ENCODE measurements around the gene ERGIC1. TPM values are rescaled to one million over a fixed set of nuclear protein-coding genes. Genes with fewer than 3 reads are reported as not detected.

Gene ERGIC1
- total RNA-seq, 4 donors from 2014 or later, result 54.4 to 108 (median 88.0) TPM

DNA sequence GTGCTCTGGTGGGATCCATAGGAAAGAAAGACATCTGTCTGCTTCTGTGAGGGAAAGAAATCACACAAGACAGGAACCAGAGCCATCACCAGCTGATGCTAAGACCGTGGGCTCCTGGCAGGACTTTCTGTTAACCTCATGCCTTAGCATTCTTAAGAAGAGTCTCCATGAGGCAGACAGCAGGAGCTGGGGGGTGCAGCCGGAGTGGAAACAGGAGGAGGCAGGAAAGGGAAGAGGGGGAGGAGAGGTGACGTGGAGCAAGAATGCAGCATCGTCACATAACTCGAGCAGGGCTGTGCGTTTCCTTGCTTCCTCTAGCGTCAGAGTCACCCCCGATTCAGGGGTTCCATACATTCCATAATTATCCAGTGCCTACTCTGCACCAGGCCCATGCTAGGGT, 53.6 kb downstream of the ERGIC1 start:
- ATAC-seq, result no peak

DNA sequence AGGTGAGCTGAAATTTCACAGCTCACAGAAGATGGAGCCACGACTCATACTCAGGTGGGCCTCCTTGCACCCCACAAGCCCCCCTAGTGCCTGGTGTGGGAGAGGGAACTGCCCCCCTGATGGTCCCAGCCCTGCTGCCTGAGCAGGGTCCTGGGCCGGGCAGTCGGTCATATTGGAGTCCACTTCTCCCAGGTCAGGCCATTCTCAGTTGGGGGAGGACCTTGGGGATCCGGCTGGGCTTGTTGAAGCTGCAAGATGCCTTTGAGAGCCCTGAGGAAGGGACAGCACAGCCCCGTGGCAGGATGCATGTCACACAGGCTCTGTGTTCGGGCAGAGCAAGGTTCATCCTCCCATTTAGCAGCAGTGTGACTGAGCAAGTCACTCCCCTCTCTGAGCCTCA, 56.6 kb downstream of the ERGIC1 start:
- peaks cover 34 to 48% of the 10 kb centered on the region in 2 donors for H3K4me1 ChIP-seq
- H3K27me3 ChIP-seq, result no peaks in the 10 kb centered on the region
- H3K4me3 ChIP-seq, result no peak overlapping the region
- no peak for DNase-seq
- no peak for ATAC-seq
- in situ Hi-C loops (cut with MboI; ENCODE audit: low sequenced_read_pairs in 4 of 4) (no loop called here), intact Hi-C loops (cut with DNase I; ENCODE audit: low total_unique reads) (no loop called here)
- H3K27ac ChIP-seq, result peak overlapping the region in 3 of 4 donors; percentile 35 to 85 (median 77)
- no peaks in the 10 kb centered on the region for H3K9me3 ChIP-seq
- no peaks in the 10 kb centered on the region for H3K36me3 ChIP-seq
- TF ChIP-seq, protein P1, sequence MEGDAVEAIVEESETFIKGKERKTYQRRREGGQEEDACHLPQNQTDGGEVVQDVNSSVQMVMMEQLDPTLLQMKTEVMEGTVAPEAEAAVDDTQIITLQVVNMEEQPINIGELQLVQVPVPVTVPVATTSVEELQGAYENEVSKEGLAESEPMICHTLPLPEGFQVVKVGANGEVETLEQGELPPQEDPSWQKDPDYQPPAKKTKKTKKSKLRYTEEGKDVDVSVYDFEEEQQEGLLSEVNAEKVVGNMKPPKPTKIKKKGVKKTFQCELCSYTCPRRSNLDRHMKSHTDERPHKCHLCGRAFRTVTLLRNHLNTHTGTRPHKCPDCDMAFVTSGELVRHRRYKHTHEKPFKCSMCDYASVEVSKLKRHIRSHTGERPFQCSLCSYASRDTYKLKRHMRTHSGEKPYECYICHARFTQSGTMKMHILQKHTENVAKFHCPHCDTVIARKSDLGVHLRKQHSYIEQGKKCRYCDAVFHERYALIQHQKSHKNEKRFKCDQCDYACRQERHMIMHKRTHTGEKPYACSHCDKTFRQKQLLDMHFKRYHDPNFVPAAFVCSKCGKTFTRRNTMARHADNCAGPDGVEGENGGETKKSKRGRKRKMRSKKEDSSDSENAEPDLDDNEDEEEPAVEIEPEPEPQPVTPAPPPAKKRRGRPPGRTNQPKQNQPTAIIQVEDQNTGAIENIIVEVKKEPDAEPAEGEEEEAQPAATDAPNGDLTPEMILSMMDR (IDR thresholded peaks at IDR 0.05 in 4 of 5, conservative IDR thresholded peaks at IDR 0.05 in 1 of 5), result no peak
- no peak for TF ChIP-seq POLR2A (IDR thresholded peaks at IDR 0.05)

More for the DNA sequence above, 53.6 kb downstream of the ERGIC1 start:
- no peak for DNase-seq
- no peaks in the 10 kb centered on the region for H3K36me3 ChIP-seq
- intact Hi-C loops (cut with DNase I; ENCODE audit: low total_unique reads), result no loop called here
- no peaks in the 10 kb centered on the region for H3K9me3 ChIP-seq
- peak overlapping the region; percentile 50 to 68 (median 61) for H3K27ac ChIP-seq
- TF ChIP-seq, protein P1 (IDR thresholded peaks at IDR 0.05 in 4 of 5, conservative IDR thresholded peaks at IDR 0.05 in 1 of 5), result no peak
- no peak for TF ChIP-seq POLR2A (IDR thresholded peaks at IDR 0.05)
- peaks cover 26 to 39% of the 10 kb centered on the region in 2 donors for H3K4me1 ChIP-seq
- in situ Hi-C loops (cut with MboI; ENCODE audit: low sequenced_read_pairs in 4 of 4), result no loop called here
- no peak overlapping the region for H3K4me3 ChIP-seq
- H3K27me3 ChIP-seq, result no peaks in the 10 kb centered on the region

DNA sequence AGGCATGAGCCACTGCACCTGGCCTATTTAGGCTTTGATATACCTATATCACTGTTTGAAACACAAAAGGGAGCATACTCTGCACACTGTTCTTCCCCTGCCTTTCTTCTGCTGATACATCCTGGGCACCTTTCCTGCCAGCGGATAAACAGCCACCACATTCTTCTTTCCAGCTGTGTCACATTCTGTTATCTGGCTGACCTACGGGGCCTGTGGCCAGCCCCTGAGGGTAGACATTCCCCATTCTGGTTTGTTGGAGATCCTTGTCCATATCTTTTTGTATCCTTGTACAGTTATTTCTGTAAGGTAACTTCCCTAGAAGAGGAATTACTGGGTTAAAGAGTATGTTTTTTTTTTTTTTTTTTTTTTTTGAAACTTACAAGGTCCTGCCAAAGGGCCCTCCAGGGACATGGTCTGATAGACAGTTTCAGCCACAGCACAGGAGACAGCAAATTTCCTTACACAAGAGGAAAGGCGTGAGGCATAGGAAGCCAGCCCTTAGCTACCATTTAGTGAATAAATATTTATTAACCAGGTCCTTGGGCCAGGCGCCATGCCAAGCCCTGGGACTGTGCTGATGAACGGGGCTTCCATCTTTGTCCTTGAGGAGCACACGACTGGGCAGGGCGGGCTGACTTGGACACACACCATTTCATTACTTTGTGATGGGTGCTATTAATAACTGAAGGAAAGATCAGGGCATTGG, 57.8 kb downstream of the ERGIC1 start:
- in situ Hi-C loops (cut with MboI; ENCODE audit: low sequenced_read_pairs in 4 of 4) (no loop called here), intact Hi-C loops (cut with DNase I; ENCODE audit: low total_unique reads) (no loop called here)
- Histone ChIP-seq H3K9me3 (no peaks in the 10 kb centered on the region), H3K27ac (peak overlapping the region; percentile 77 to 87 (median 83)), H3K4me1 (peaks cover 35 to 52% of the 10 kb centered on the region in 2 donors), H3K4me3 (no peak overlapping the region), H3K36me3 (no peaks in the 10 kb centered on the region), H3K27me3 (no peaks in the 10 kb centered on the region)
- ATAC-seq, result peak; percentile 49 to 53
- DNase-seq, result peak in 1 of 2 donors; percentile 55
- TF ChIP-seq POLR2A (IDR thresholded peaks at IDR 0.05), result no peak
- TF ChIP-seq, protein P1 (IDR thresholded peaks at IDR 0.05 in 4 of 5, conservative IDR thresholded peaks at IDR 0.05 in 1 of 5), result no peak

DNA sequence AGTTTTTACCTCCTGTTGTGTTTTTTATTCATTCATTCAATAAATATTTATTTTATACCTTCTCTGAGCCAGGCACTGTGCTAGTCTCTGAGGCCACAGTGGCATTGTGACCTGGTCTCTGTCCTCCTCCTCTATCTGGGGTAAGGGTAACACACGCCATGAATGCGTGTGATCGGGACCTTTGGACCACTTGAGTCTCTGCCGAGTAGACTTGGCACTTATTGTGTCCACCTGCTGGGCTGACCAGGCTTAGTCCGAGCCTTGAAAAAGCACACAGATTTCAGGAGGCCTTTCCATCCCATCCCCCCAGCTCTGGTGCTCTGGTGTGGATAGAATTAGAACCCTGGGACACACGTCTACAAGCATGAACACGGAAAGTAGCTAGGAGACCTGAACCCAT, 58.7 kb downstream of the ERGIC1 start:
- DNase-seq (peak; percentile 61 to 86), ATAC-seq (peak; percentile 86 to 89)
- peaks cover 36 to 52% of the 10 kb centered on the region in 2 donors for H3K4me1 ChIP-seq
- H3K4me3 ChIP-seq, result no peak overlapping the region
- in situ Hi-C loops (cut with MboI; ENCODE audit: low sequenced_read_pairs in 4 of 4), result no loop called here
- TF ChIP-seq POLR2A (IDR thresholded peaks at IDR 0.05), result no peak
- TF ChIP-seq, protein P1 (IDR thresholded peaks at IDR 0.05 in 4 of 5, conservative IDR thresholded peaks at IDR 0.05 in 1 of 5), result peak in 1 of 5 experiments; percentile 21
- H3K9me3 ChIP-seq, result no peaks in the 10 kb centered on the region
- no peaks in the 10 kb centered on the region for H3K36me3 ChIP-seq
- H3K27ac ChIP-seq, result peak overlapping the region; percentile 77 to 87 (median 83)
- intact Hi-C loops (cut with DNase I; ENCODE audit: low total_unique reads), result no loop called here
- H3K27me3 ChIP-seq, result no peaks in the 10 kb centered on the region
